CMK (cell line): ENCODE results near the gene PCNT.
"Not testable (repeated sequence)": the region's sequence is repeated elsewhere in the genome, so short reads cannot be mapped to it uniquely, and the experiment has no call there.

Experiments used
- DNase-seq: peaks from one replicate; pipeline ENCODE4 v3.0.0-alpha.2; 2010; ENCODE audit warnings: low read depth

PCNT gene

DNA sequence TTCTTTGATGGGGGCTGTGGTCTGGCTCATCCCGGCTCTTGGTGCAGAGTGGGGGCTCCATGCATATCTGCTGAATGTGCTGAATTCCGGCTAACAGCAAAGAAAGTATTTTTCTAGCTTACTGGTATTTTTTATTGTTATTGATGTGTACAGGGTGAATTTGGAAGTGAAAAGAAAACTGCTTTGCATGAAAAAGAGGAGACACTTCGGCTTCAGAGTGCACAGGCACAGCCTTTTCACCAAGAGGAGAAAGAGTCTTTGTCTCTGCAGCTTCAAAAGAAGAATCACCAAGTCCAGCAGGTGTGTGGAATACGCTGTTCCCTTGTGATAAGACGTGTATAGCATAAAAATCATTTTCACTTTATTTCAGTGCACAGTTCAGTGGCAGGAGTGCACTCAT is 57.6 kb downstream of the PCNT start:
- DNase-seq: no peak

DNA sequence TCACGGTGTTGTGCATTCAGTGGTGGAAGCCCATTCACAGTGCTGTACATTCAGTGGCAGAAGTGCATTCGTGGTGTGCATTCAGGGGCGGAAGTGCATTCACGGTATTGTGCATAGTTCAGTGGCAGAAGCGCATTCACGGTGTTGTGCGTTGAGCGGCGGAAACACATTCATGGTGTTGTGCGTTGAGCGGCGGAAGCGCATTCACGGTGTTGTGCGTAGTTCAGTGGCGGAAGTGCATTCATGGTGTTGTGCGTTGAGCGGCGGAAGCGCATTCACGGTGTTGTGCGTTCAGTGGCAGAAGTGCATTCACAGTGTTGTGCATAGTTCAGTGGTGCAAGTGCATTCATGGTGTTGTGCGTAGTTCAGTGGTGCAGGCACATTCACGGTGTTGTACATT is 60.6 kb downstream of the PCNT start:
- DNase-seq: no peak

DNA sequence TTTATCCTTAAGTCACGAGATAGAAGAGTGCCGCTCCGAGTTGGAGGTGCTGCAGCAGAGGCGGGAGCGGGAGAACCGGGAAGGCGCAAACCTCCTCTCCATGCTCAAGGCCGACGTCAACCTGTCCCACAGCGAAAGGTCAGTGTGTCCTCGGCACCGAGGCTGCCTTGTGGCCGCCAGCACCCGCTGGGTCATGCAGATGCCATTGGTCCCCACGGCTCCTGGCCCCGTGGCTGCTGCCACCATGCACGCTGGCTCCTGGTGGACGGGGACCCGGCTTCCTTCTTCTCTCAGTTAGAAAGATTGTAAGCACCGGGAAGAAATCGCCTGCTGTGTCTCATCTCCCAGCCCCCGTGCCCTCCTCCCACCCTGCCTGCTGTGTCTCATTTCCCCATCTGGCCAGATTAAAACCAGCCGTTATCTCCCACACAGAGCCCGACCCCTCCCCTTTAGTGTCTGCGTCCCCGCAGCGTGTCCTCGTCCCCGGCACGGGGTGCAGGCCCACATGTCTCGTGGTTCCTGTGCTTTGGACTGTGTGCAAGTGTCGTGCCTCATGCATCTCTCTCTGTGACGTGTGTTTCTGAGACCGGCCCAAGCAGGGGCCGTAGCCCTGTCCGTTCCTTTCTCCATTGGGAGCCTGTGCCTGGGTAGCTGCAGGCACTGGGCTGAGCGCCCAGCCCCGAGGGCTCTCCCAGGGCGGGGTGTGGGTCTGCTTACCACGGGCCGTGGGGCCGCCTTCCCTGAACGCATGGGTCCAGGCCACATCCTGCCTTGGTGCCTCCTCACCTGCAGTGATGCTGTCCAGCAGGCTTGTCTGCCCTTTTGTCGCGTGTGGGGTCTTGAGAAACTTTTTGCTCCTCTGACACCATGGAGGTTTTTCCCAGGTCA is 62.1 kb downstream of the PCNT start:
- DNase-seq: no peak

DNA sequence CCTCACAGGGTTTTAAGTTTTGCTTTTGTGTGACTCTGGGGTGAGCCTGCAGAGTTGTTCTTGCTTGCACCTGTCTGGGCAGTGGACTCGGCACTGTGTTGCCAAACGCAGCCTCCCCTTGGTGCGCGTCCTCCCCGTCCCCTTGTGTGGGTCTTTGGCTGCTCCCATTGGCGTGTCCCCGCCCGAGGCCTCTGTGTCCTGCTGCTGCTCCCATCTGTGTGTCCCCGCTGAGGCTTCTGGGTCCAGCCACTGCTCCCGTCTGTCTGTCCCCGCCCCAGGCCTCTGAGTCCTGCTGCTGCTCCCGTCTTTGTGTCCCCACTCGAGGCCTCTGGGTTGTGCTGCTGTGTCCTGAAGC is 62.8 kb downstream of the PCNT start:
- no peak for DNase-seq

DNA sequence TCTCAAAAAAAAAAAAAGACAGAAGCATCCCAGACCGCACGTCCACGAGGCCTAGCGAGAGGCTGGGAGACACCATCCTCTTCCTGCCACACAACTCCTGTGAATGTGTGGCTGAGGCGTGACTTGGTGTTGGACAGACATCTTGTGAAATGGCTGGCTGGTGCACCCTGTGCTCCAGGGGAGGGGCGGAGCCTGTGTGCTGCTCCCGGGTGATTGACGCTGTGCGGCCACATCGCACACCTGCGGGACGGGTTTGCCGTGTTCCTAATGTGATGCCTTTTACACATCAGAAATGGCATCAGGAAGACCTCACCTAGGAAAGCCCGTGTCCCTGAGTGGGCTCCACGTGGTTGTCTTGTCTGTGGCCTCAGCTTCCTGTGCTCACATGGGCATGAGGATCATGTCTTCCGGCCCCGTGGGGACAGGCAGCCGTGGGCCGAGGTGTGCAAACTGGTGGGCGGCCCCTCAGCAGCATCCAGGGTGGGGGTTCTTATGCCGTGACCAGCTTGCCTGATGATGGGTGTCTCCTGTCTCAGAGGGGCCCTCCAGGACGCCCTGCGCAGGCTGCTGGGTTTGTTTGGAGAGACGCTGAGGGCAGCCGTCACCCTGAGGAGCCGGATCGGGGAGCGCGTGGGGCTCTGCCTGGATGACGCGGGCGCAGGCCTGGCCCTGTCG is 64.4 kb downstream of the PCNT start:
- DNase-seq: no peak

DNA sequence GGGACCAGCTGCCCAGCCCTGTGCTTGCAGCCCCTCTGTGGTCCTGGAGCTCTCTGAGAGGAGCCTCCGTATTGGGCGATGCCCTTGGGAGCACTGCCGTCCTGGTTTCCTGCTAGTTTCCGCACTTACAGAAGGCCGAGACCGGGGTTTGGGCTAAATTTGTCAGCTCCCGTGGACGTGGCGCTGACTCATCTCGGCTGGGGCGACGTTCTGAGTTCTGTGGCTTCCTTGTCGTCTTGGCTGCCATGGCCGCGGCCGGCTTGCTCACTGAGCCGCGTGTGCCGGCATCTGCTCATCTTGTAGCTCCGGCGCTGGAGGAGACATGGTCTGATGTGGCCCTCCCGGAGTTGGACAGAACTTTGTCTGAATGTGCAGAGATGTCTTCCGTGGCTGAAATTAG is 64.9 kb downstream of the PCNT start:
- no peak for DNase-seq

DNA sequence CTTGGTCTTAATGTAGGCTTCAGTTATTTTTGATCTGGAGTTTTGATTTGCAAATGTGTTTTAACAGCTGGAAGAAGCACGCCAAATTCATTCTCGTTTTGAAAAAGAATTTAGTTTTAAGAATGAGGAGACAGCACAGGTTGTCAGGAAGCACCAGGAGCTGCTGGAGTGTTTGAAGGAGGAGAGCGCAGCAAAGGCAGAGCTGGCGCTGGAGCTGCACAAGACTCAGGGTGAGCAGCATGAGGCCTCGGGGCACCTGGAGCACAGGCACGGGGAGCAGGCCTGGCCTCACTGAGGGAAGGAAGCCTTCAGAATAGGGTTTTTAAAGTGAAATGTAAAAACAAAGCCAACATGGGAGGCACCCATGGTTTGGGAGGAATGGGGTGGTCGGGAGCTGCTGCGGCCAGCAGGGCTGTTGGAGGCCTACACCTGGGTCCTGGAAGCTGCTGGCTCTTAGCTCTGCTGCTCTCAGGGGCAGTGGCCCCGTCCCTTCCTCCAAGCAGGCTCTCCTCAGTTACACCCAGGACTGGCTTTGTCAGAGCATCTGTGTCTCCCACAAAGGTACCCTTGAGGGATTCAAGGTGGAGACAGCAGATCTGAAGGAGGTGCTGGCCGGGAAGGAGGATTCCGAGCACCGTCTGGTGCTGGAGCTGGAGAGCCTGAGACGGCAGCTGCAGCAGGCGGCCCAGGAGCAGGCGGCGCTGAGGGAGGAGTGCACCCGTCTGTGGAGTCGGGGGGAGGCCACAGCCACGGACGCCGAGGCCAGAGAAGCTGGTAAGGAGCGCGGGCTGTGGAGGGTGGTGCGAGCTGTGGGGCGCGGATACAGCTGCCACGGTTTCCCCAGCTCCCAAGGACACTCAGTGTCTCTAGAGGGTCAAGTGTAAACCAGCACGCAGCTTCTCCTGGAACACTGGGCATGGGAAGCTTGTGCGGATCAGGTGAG is 66.9 kb downstream of the PCNT start:
- DNase-seq: no peak

DNA sequence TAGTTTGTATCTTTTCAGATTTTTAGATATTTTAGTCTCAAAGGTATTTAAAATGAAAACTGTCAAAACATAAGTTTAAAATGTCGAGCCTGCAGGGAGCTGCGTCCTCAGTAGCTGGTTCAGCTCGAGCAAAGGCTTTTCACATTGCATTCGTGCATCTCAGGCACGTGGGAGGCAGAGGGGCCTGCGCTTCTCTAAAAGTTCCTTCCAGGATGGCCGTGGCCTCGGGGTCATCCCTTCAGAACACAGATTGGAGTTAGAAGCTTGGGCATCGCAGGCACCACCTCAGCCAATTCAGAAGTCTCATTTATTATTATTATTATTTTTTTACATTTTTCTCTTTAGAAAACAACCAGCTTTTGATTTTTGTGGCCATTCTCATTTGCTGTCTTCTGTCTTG is 67.8 kb downstream of the PCNT start:
- DNase-seq: no peak

DNA sequence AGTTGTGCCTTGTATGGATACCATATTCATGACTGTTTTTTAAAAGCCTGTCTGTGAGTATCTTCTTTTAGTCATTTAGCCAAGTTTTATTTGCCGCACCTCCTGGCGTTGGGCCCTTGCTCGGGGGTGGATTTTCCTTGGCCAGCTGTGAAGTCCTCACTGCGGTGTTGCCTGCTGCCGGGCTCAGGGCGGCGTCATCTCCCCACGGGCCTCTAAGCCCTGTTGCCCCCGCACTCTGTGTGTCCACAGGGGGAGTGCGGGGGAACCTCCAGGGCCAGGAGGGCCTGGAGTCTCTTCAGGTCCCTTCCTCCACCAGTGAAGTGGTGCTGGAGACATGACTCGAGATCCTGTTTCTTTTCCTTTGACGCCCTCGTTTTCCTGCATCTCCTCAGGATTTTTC is 69.0 kb downstream of the PCNT start:
- DNase-seq: no peak

DNA sequence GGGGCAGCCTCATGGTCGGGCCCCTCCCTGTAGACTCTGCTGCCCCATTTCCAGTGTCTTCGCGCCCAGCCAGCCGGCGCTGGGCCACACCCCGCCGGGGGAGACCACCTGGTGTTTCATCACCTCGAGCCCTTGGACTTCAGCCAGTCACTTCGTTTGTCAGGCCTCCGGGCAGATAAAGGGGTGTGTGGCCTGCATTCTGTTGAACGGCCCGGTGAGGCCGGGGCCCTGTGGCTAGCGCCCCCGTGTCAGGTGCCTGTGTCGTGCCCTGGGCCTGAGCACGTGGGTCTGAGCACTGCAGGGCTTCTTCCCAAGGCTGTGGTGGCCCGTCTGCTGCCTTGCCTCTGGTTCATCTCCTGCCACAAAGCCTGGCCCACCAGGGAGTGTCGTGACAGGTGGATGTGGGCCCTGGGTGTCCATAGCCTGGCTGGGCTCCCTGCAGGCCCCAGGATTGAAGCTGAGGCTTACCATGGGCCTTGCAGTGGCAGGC is 69.5 kb downstream of the PCNT start:
- no peak for DNase-seq

DNA sequence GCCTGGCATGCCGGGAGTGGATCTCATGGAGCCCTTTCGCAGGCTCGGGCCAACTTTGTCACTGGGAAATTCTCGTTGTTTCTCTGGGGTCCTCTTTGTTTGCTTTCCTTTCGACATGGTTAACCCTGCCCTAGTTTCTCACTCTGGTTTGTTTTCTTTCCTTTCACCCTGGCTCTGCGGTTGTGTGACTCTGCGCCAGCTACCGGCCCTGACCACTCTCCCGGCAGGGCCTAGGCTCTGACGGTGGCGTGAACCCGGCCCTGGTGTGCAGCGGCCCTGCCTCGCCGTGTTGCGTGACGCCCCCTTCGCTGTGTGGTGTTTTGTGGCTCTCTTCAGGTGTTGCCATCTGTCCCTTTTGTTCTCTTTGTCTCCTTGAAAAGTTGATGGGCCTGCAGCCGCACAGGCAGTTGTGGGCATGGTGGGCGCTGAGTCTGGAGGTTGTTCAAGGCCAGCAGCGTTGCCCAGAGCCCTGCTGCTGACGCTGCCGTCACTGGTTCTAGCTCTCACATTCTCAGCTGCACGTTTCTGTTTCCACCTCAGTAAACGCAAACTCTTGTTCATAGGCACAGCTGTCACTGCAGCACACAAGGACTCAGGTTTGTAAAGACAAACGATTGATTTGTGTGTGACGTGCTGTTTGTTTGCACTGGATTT is 70.1 kb downstream of the PCNT start:
- DNase-seq: no peak

DNA sequence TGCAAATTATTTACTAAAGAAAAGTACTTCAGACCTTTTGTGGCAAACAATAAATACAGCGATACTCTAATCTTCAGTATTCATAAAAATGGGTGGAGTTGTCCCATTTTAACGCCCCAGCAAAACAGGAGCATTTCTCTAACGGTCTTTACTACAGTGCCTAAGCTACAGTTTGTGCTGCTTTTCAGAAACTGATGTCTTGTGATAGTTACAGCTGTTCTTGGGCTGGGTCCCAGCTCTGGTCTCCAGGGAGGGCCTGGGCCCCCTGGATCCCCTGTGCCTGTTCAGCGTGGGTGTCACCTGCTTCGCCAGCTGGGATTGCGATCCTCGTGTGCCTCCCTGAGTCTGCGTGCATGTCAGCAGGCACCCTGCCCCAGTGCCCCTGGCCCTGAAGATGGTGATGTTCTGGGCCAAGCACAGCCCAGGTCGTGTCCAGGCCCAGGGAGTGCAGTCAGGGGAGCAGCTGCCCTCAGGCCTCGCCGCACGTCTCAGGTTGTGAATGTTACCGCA is 70.7 kb downstream of the PCNT start:
- no peak for DNase-seq

DNA sequence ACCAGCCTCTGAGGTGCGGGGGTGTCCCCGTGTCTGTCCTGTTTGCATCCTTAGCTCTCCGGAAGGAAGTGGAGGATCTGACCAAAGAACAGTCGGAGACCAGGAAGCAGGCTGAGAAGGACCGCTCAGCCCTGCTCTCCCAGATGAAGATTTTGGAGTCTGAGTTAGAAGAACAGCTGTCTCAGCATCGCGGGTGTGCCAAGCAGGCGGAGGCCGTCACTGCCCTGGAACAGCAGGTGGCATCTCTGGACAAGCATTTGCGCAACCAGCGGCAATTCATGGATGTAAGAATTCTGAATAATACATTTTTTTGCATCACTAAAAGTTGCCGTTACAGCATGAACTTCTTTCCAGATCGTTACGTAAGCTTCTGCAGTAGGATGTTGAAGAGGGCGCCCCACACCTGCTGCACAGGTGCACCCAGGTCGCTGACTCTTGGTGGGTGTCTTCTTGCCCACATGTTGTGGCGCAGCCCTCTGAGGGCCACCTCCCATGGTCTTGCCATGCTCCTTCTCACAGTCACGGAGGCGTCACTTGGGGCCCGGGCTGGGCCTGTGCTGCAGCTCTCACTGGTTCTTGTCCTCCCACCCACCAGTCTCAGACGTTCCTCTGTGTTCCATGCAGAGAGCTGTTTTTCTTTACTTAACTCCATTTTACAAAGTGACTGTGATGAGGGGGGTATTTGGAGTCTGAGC is 73.4 kb downstream of the PCNT start:
- no peak for DNase-seq

DNA sequence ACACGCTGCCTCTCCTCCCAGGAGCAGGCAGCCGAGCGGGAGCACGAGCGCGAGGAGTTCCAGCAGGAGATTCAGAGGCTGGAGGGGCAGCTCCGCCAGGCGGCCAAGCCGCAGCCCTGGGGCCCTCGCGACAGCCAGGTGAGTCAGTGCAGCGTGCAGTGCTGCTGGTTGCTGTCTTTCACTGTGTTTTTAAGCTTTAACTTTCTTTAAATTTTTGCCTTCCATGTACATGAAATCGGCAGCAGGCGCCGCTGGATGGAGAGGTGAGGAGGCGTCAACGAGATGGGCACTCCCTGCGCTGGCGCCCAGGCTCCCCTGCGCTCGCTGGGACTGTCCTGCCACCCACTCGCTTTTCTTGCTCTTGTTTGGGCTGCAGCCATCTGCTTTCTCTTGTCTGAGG is 74.0 kb downstream of the PCNT start:
- DNase-seq: no peak

DNA sequence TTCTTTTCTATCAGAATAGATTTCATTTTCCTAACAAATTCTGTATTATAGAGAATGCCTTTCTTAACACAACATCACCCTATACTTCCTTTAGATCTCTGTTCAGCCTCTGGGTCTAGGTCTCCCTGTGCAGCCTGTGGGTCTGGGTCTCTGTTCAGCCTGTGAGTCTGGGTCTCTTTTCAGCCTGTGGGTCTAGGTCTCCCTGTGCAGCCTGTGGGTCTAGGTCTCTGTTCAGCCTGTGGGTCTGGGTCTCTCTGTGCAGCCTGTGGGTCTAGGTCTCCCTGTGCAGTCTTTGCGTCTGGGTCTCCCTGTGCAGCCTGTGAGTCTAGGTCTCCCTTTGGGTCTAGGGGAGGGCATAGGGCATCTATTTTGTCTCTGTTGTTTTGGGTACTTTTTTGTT is 75.2 kb downstream of the PCNT start:
- no peak for DNase-seq

DNA sequence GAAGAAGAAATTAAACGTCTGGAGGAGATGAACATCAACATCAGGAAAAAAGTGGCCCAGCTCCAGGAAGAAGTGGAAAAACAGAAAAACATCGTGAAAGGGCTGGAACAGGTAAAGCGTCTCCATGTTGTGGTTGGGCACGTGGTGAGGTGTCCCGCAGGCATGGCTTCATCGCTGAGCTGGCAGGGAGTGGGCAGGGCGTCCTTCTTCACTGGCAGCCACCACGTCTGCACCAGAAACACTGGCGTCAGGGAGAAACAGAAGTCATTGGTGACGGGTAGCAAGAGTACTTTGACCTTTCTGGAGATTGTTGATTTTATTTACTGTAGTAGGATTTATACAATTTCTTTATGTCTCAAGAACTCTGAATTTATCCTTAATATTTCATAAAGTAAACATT is 75.7 kb downstream of the PCNT start:
- no peak for DNase-seq

DNA sequence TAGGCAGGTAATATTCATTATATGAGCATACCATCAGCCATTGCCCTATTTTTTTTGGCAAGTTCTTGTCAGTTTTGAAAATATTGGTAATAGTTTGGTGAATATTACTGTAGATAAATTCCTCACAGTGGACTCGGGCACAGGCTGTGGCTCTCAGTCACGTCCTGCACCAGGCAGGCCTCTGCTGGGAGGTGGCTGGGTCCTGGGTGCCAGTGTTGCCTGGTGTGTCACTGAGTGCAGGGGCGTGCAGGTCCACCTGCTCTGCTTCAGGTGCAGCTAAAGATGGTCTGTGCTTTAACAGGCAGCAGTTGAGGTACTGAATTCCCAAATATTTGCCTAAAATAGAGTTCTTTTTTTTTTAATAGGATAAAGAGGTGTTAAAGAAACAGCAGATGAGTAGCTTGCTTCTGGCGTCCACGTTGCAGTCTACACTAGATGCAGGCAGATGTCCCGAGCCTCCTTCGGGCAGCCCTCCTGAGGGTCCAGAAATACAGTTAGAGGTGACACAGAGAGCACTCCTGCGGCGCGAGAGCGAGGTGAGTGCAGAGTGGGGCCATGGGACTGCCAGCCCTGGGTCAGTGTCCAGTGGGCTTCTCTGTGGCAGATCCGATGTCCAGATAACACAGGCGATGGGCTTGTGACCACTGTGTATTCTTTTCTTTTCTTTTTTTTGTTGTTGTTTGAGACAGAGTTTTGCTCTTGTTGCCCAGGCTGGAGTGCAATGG is 77.4 kb downstream of the PCNT start:
- DNase-seq: no peak

DNA sequence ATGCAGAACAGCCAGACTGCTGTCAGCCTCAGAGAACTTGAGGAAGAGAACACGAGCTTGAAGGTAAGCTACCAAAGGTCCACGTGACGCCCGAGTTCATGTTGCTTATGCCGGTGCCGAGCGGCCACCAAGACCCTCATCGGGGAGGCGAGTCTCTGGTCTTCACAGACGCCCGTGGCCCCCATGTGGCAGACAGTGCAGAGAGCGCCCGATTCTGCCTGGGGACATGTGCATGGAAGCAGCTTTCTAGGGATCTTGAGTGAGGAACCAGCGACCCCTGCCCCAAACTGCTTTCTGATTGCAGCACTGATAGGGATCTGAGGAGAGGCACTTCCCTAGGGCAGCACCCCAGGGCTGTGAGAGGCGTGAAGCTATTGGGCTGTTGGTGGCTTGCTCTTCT is 78.5 kb downstream of the PCNT start:
- no peak for DNase-seq

DNA sequence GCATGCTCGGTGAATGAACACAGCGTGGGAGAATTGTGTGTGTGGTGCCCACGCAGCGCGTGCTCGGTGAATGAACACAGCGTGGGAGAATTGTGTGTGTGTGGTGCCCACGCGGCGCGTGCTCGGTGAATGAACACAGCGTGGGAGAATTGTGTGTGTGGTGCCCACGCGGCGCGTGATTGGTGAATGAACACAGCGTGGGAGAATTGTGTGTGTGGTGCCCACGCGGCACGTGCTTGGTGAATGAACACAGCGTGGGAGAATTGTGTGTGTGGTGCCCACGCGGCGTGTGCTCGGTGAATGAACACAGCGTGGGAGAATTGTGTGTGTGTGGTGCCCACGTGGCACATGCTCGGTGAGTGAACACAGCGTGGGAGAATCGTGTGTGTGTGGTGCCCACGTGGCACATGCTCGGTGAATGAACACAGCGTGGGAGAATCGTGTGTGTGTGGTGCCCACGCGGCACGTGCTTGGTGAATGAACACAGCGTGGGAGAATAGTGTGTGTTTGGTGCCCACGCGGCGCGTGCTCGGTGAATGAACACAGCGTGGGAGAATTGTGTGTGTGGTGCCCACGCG is 79.4 kb downstream of the PCNT start:
- not testable (repeated sequence) for DNase-seq

DNA sequence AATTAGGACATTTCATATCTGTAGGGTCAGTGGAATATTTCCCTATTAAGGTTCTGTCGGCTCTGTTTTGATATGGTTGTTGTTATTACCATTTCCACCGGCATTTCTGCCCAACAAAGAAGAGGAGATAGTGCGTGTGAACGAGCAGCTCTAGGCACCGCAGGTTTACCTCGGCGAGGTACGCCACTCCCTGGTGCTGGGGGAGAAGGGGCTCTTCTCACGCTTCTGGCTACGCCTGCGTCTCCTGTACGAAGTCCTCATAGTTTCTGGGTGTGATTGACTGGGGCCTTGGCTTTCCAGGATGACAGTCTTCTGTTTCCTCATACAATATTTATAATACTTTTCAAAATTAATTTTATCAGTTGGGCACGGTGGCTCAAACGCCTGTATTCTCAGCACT is 80.3 kb downstream of the PCNT start:
- DNase-seq: no peak
